Heart left ventricle (tissue), 16 donors: ENCODE results near the gene AFTPH. TPM values are rescaled to one million over a fixed set of nuclear protein-coding genes. Genes with fewer than 3 reads are reported as not detected.

Experiments
- ATAC-seq, 4 donors: fragments of 200-7000 bp; cut with Tn5 transposase; one replicate each; pipeline ENCODE4 v1.9.1; 2020 to 2022; ENCODE audit warnings: moderate library complexity in 4 of 4, mild to moderate bottlenecking in 3 of 4, moderate number of reproducible peaks in 1 of 4
- DNase-seq, 5 donors: peaks; one replicate each; pipeline ENCODE4 v3.0.0-alpha.2; 2020
- H3K27ac ChIP-seq, 12 donors: fragments of 200-600 bp; sonication (generic) in 4 of 12; one replicate each; pipeline versions ENCODE4 v1.5.0 to v1.8.0; 2016 to 2022; ENCODE audit warnings: mild to moderate bottlenecking in 2 of 12
- H3K27me3 ChIP-seq, 9 donors: fragments of 200-600 bp; sonication (generic) in 2 of 9; one replicate each; pipeline versions ENCODE4 v1.5.1 to v1.8.0; 2016 to 2022; ENCODE audit warnings: mild to moderate bottlenecking in 3 of 9
- H3K36me3 ChIP-seq, 9 donors: fragments of 200-600 bp; sonication (generic) in 2 of 9; one replicate each; pipeline versions ENCODE4 v1.5.0 to v1.8.0; 2018 to 2022; ENCODE audit warnings: mild to moderate bottlenecking in 2 of 9
- H3K4me1 ChIP-seq, 12 donors: fragments of 200-600 bp; sonication (generic) in 4 of 12; one replicate each; pipeline versions ENCODE4 v1.5.0 to v1.8.0; 2016 to 2022; ENCODE audit warnings: mild to moderate bottlenecking in 3 of 12
- H3K4me3 ChIP-seq, 12 donors: fragments of 200-600 bp; sonication (generic) in 4 of 12; one replicate each; pipeline versions ENCODE4 v1.5.0 to v1.8.0; 2017 to 2022; ENCODE audit warnings: mild to moderate bottlenecking in 9 of 12, moderate library complexity in 4 of 12
- H3K9me3 ChIP-seq, 12 donors: fragments of 200-600 bp; sonication (generic) in 4 of 12; one replicate each; pipeline versions ENCODE4 v1.5.0 to v1.8.0; 2016 to 2022; ENCODE audit warnings: mild to moderate bottlenecking in 1 of 12
- POLR2A ChIP-seq, 2 donors: fragments of 450-650 bp; IDR thresholded peaks; one replicate each; pipeline ENCODE4 v1.6.1; 2017; ENCODE audit warnings: antibody characterized with exemption in 2 of 2, mild to moderate bottlenecking in 2 of 2, moderate library complexity in 2 of 2
- WGBS, 4 donors: extraction: QIAGEN DNeasy Blood & Tissue Kit in 2 of 4; methylation state at CpG; one replicate each; pipeline versions ENCODE4 v1.1.5 to v1.1.7; 2013 to 2018; 5-methylcytosine and 5-hydroxymethylcytosine counted together
- intact Hi-C, 10 donors: fragments of 100-400 bp; cut with DNase I; formaldehyde crosslinking; loops; one replicate each; pipeline versions ENCODE4 v1.11.1 to v1.14.2; 2022
- polyA plus RNA-seq, 2 donors: library from polyadenylated mRNA; stranded (reverse); fragments of 200-250 nt; gene quantifications; one replicate each; pipeline ENCODE4 v1.2.3, GENCODE V29; 2013
- total RNA-seq, 9 donors: library from RNA; depleted of rRNA in 2 of 9; stranded (reverse); fragments of >200 nt in 2 of 9; fragmentation: NEBNext Ultra II Directional in 3 of 9; extraction: Animal tissue kit (Norgen Biotek cat#: 25700) in 3 of 9; gene quantifications; one replicate each; pipeline versions ENCODE4 v1.1.0 to v1.2.4, GENCODE V29; 2016 to 2023
- TF ChIP-seq, protein P1 (sequence below), 12 donors: fragments of 200-600 bp; sonication (generic) in 4 of 12; IDR thresholded peaks; one replicate each; pipeline versions ENCODE4 v1.5.0 to v1.8.0; 2018 to 2022; ENCODE audit warnings: antibody characterized with exemption in 12 of 12, mild to moderate bottlenecking in 5 of 12
- donor health status: ischemic (EF 13 %, LVEDD 7.1; RV severe dilation, severe dysfunction).
- donor health status: healthy with polysubstance abuse.
- donor health status: DM: no; HTN: yes; CAD: no.
- donor health status: DM: no; HTN: no; CAD: no.
- donor health status: ischemic (EF 25% LVEDD 6.9; RV normal size, moderate dysfunction).
- donor health status: ischemic (EF 25% LVEDD 5.7; RV mildly dilated, moderate dysfunction).
- donor health status: healthy.
- donor health status: DM: yes; HTN: yes; CAD: no.
- donor health status: ischemic (EF 35%, LVEDD 5.7; RV mildly dilated, moderate dysfunction).
- donor health status: nonischemic (EF 11% LVEDD 7.7; RV severe dilation, severe dysfunction).
- donor health status: DM: yes; HTN: yes; CAD: no.
- donor health status: PGD.
- donor health status: ischemic (EF 29% LVEDD 5.4; RV normal size, mild dysfunction).
- donor health status: nonischemic (EF 23%, LVEDD 6.1; RV moderate dilation, normal function).

AFTPH gene
- total and polyA plus RNA-seq, 11 donors, result 9.2 to 15.2 (median 10.7) TPM

DNA sequence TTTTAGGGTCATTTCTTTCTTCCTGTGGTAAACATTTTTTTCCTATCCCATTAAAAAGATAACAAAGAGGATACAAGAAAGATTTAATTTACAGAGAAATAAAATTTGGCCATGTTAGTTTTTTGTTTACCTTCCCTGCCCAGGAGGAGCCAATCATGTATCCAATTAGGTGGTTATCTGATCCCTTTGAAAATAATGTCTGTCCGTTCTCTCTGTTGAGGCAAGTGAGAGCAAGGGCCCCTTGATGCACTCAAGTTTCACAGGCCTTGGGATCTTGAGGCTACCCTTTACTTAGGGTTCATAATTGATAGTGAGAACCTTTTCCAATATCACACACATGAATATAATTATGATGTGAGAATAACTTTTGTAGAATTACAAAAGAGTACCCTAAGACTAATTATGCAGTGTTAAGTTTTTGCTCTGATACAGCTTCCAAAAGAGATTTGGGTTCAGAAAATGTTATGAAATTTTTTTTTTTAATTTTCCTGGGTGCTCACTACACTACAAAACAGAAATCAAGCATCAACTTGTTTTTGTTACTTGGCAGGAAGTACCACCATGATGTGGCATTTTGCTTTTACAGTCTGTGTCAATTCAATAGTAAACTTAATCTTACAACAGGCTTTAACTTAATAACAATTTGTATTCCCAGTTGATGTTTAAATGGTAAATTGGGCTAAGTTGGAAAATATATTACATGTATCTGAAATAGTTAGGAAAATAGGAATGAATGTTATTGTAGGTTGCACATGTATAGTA, 42.0 kb downstream of the AFTPH start:
- Histone ChIP-seq H3K27me3 (no peaks in the 10 kb centered on the region), H3K9me3 (no peaks in the 10 kb centered on the region), H3K4me3 (no peak overlapping the region), H3K36me3 (peaks cover 0 to 38% (median 26%) of the 10 kb centered on the region in 9 donors), H3K27ac (no peak overlapping the region), H3K4me1 (peaks cover 0 to 24% (median 0%) of the 10 kb centered on the region in 12 donors)
- TF ChIP-seq, protein P1, sequence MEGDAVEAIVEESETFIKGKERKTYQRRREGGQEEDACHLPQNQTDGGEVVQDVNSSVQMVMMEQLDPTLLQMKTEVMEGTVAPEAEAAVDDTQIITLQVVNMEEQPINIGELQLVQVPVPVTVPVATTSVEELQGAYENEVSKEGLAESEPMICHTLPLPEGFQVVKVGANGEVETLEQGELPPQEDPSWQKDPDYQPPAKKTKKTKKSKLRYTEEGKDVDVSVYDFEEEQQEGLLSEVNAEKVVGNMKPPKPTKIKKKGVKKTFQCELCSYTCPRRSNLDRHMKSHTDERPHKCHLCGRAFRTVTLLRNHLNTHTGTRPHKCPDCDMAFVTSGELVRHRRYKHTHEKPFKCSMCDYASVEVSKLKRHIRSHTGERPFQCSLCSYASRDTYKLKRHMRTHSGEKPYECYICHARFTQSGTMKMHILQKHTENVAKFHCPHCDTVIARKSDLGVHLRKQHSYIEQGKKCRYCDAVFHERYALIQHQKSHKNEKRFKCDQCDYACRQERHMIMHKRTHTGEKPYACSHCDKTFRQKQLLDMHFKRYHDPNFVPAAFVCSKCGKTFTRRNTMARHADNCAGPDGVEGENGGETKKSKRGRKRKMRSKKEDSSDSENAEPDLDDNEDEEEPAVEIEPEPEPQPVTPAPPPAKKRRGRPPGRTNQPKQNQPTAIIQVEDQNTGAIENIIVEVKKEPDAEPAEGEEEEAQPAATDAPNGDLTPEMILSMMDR (IDR thresholded peaks at IDR 0.05), result no peak
- TF ChIP-seq POLR2A (IDR thresholded peaks at IDR 0.05), result no peak
- DNase-seq (no peak), ATAC-seq (no peak)
- intact Hi-C loops, result loop anchor here in 2 of 10 donors (10.0 kb wide), 1 partner anchor 511 kb away; no protein-coding TSS in a partner anchor
- WGBS, 4 donors, result 85 to 97% (median 93%) methylated on average over 1 of the region's 1 CpG

DNA sequence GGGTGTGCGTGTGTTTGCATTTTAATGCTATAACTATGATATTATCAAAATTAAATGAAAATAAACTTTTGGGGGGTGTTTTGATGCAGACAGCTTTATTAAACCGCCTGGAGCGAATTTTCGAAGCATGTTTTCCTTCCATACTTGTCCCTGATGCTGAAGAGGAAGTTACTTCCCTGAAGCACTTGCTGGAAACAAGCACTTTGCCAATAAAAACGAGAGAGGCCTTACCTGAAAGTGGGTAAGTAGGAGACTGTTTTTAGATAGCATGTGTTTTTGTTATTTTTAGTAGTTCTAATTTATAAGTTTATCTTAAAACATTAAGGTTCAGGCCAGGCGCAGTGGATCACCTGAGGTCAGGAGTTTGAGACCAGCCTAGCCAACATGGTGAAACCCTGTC, 43.3 kb downstream of the AFTPH start:
- DNase-seq, result no peak
- intact Hi-C loops, result loop anchor here in 2 of 10 donors (10.0 kb wide), 1 partner anchor 513 kb away; no protein-coding TSS in a partner anchor
- no peak for ATAC-seq
- Histone ChIP-seq H3K4me3 (no peak overlapping the region), H3K27ac (no peak overlapping the region), H3K9me3 (no peaks in the 10 kb centered on the region), H3K36me3 (peaks cover 0 to 46% (median 40%) of the 10 kb centered on the region in 9 donors), H3K27me3 (no peaks in the 10 kb centered on the region), H3K4me1 (peaks cover 0 to 18% (median 0%) of the 10 kb centered on the region in 12 donors)
- TF ChIP-seq, protein P1 (IDR thresholded peaks at IDR 0.05), result no peak
- no peak for TF ChIP-seq POLR2A (IDR thresholded peaks at IDR 0.05)
- WGBS, 4 donors, result 68 to 83% (median 80%) methylated on average over 6 of the region's 6 CpGs

DNA sequence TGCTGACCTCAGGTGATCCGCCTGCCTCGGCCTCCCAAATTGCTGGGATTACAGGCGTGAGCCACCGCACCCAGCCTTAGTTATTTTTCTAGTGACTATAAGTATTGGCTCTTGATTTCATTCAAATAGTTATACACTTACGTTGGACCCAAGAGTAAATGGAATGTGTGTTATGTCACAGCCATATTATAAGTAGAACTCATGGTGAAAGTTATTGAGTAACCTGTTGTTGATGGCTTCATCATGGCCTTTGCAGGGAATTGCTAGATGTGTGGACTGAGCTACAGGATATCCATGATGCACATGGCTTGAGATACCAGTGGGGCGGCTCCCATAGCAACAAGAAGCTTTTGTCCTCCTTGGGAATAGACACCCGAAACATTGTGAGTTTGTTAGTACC, 44.7 kb downstream of the AFTPH start:
- peaks cover 0 to 59% (median 53%) of the 10 kb centered on the region in 9 donors for H3K36me3 ChIP-seq
- no peak for ATAC-seq
- H3K27me3 ChIP-seq, result no peaks in the 10 kb centered on the region
- no peak overlapping the region for H3K4me3 ChIP-seq
- H3K27ac ChIP-seq, result no peak overlapping the region
- H3K4me1 ChIP-seq, result peaks cover 0 to 15% (median 0%) of the 10 kb centered on the region in 12 donors
- WGBS, 4 donors, result 94 to 99% (median 96%) methylated on average over 7 of the region's 7 CpGs
- TF ChIP-seq POLR2A (IDR thresholded peaks at IDR 0.05), result no peak
- TF ChIP-seq, protein P1 (IDR thresholded peaks at IDR 0.05), result no peak
- no peak for DNase-seq
- intact Hi-C loops, result loop anchor here in 2 of 10 donors (10.0 kb wide), 1 partner anchor 514 kb away; no protein-coding TSS in a partner anchor
- no peaks in the 10 kb centered on the region for H3K9me3 ChIP-seq

DNA sequence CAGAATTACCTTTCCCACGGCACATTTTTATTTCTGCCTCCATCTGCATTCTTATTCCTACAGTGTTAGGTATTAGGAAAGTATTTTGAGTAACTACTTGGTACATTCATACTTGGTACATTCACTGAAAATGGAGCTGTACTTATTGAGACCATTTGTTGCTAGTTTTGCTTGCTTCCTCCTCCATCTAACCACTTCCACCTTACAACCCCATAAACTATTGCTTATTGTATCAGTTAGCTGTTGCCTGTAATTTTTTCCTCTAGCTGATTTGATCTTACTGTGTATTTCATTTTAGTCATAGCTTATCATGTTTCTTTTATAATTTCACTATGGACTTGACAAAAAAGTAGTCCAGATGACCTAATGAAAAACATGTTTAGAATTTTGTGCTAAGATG, 50.7 kb downstream of the AFTPH start:
- Histone ChIP-seq H3K4me1 (no peaks in the 10 kb centered on the region), H3K9me3 (no peaks in the 10 kb centered on the region), H3K27me3 (no peaks in the 10 kb centered on the region), H3K4me3 (no peak overlapping the region), H3K36me3 (peaks cover 0 to 98% (median 88%) of the 10 kb centered on the region in 9 donors), H3K27ac (no peak overlapping the region)
- ATAC-seq (no peak), DNase-seq (no peak)
- no peak for TF ChIP-seq POLR2A (IDR thresholded peaks at IDR 0.05)
- intact Hi-C loops, result no loop called here
- 90 to 97% (median 91%) methylated on average over 1 of the region's 1 CpG for WGBS, 4 donors
